CD1c-positive myeloid dendritic cell (primary cell): Measurements from ENCODE around the gene INTS14.
A peak's percentile ranks its signal among the peaks of the same experiment; 100 is the strongest.

Experiments used
- DNase-seq: peaks from one replicate; pipeline ENCODE4 v3.0.0-alpha.2; 2016; ENCODE audit errors: extremely low spot score

Gene INTS14

GRCh38 chr15:65530318-65531111 lies 80.4 kb downstream of the INTS14 start, which contains the start of gene HACD3:
HACD3 (plus strand) TSS chr15:65530463; CDS start chr15:65530632, 169 bp downstream.
- peak; percentile 93 for DNase-seq

GRCh38 chr15:65529762-65530317 lies 81.1 kb downstream of the INTS14 start:
- no peak for DNase-seq
